Measurements from ENCODE around the gene SPATA31A5.
"Not testable (repeated sequence)": the region's sequence is repeated elsewhere in the genome, so short reads cannot be mapped to it uniquely, and the experiment has no call there.

SPATA31A5 gene

GRCh38 chr9:60914107-60914506 is at the start of gene SPATA31A5:
Gene SPATA31A5 (plus strand): TSS chr9:60914407. CDS start chr9:60914436, 29 bp downstream.
- not testable (repeated sequence) for DNase-seq (ENCODE audit: low spot score); H3K36me3 ChIP-seq (ENCODE audit: low read depth); H3K4me3 ChIP-seq (ENCODE audit: severe bottlenecking); H3K27ac ChIP-seq (ENCODE audit: poor library complexity, severe bottlenecking); H3K4me1 ChIP-seq (ENCODE audit: insufficient read depth, poor library complexity, severe bottlenecking); ATAC-seq (ENCODE audit: low read depth); H3K27me3 ChIP-seq (ENCODE audit: insufficient read depth, poor library complexity, severe bottlenecking); H3K9me3 ChIP-seq (ENCODE audit: severe bottlenecking)

GRCh38 chr9:60962990-60963350 is 48.8 kb downstream of the SPATA31A5 start:
- H3K36me3 ChIP-seq (ENCODE audit: low read depth); H3K9me3 ChIP-seq (ENCODE audit: severe bottlenecking); H3K27me3 ChIP-seq (ENCODE audit: insufficient read depth, poor library complexity, severe bottlenecking); H3K27ac ChIP-seq (ENCODE audit: poor library complexity, severe bottlenecking); DNase-seq (ENCODE audit: low spot score); H3K4me3 ChIP-seq (ENCODE audit: severe bottlenecking); H3K4me1 ChIP-seq (ENCODE audit: insufficient read depth, poor library complexity, severe bottlenecking); ATAC-seq (ENCODE audit: low read depth): not testable (repeated sequence)

DNA sequence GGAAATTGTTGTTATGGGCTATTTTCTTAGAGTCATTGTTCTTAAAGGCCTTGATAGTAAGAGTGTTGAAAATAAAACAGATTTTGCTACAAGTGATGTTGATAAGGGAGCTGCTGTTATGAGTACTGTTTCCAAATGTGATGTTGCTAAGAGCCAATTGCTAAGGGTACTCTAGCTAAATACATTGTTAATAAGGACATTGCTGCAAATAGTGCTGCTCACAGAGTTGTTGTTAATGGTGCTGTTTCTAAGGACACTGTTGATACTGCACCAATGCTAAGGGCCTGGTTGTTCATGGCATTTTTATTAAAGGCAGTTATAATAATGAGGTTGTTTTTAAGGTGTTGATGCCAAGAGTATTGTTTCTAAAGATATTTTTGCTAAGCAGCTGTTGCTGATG is 52.2 kb downstream of the SPATA31A5 start:
- not testable (repeated sequence) for ATAC-seq (ENCODE audit: low read depth); H3K27me3 ChIP-seq (ENCODE audit: insufficient read depth, poor library complexity, severe bottlenecking); H3K4me1 ChIP-seq (ENCODE audit: insufficient read depth, poor library complexity, severe bottlenecking)

More for the DNA sequence above, 52.2 kb downstream of the SPATA31A5 start:
- not testable (repeated sequence) for H3K27ac ChIP-seq (ENCODE audit: poor library complexity, severe bottlenecking); H3K9me3 ChIP-seq (ENCODE audit: severe bottlenecking); H3K4me3 ChIP-seq (ENCODE audit: severe bottlenecking); DNase-seq (ENCODE audit: low spot score); H3K36me3 ChIP-seq (ENCODE audit: low read depth)

Data from RWPE2 (cell line).